ENCODE results near the gene JARID2. TPM values are rescaled to one million over a fixed set of nuclear protein-coding genes. Genes with fewer than 3 reads are reported as not detected.

Gene JARID2
- total and polyA plus RNA-seq, 2 of the 8 experiments (the other 6 are each of a cell fraction or from before 2014, with no cell fraction given), result 60.1 to 239 TPM

DNA sequence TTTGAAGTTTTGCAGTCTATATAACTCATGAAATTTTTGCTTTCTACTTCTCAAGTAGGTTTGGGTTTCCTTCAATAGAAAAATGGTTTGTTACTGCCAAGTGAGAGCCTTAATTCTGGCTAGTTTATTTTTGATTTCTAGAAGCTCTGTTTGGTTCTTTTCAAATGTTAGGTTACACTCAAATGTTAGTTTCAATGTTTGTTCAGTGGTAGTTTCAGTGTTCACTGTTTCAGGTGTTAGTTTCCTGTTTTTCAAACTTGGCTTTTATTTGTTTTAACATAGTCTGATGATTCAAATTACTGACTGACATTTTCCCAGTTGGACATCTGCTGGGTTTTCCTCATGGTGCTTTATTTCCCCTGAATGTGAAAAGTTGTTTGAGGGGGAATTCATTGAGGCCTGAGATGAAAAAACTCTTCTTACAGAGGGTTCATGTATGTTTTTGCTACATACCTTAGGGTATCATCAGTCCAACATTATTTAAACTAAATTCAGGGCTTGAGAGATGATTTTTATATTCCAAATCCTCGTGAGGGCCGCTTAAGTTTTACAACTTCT is 189.0 kb downstream of the JARID2 start:
- H3K23me2 ChIP-seq (ENCODE audit: low read depth, low read length), result no peaks in the 10 kb centered on the region
- H2AFZ ChIP-seq (ENCODE audit: low read length), result no peak overlapping the region
- H4K91ac ChIP-seq (replicated peaks; ENCODE audit: insufficient read length, low read length), result no peak overlapping the region
- H4K5ac ChIP-seq (ENCODE audit: insufficient read length, low read depth, low read length), result no peak overlapping the region
- POLR2A ChIA-PET (ENCODE audit: partially characterized antibody), result interaction anchor here (0.6 to 2.3 kb wide), 4 partner anchors 9 to 83 kb away, joined by 3 to 6 read pairs (median 3); no protein-coding TSS in a partner anchor
- WGBS, 2 experiments (ENCODE audit: extremely low coverage in 1 of 2, insufficient coverage in 1 of 2, insufficient read length in 1 of 2, insufficient replicate concordance in 2 of 2, low coverage in 1 of 2, low lambda C conversion rate in 2 of 2, missing lambda C conversion rate in 1 of 2), result 94% methylated on average over 2 of the region's 2 CpGs; no CpG with 5 or more reads in 1 of the 2 experiments
- no peak overlapping the region for H3K18ac ChIP-seq (ENCODE audit: extremely low read depth, low read length)
- DNase-seq (ENCODE audit: low read depth in 1 of 2, low spot score in 2 of 2) (no peak), FAIRE-seq (no peak)
- no peak overlapping the region for H4K8ac ChIP-seq (ENCODE audit: extremely low read depth, insufficient read depth, low read length)
- no peaks in the 10 kb centered on the region for H3K36me3 ChIP-seq (ENCODE audit: control insufficient read depth in 2 of 4, insufficient read depth in 4 of 4, low read length in 3 of 4)
- H3K56ac ChIP-seq (replicated peaks; ENCODE audit: insufficient read length, low read depth, low read length), result no peak overlapping the region
- H3K23ac ChIP-seq (ENCODE audit: insufficient read length), result no peak overlapping the region
- no peak overlapping the region for H2BK12ac ChIP-seq (ENCODE audit: low read depth, low read length)
- CTCF ChIA-PET (ENCODE audit: partially characterized antibody), result interaction anchor here (0.7 to 1.6 kb wide), 3 partner anchors 9 to 24 kb away, joined by 3 read pairs; no protein-coding TSS in a partner anchor
- no peak overlapping the region for H2BK15ac ChIP-seq (ENCODE audit: low read length)
- no peak overlapping the region; a peak in 1 of 4 replicates for H3K4me2 ChIP-seq (ENCODE audit: insufficient read depth in 1 of 2, low read depth in 2 of 2, low read length in 2 of 2)
- H3K14ac ChIP-seq (ENCODE audit: insufficient read length), result no peak overlapping the region
- no peak overlapping the region for H3K27ac ChIP-seq (ENCODE audit: low read depth, low read length)
- peaks cover 20% of the 10 kb centered on the region for H3K79me1 ChIP-seq (ENCODE audit: low read depth, low read length)
- peaks cover 48 to 83% of the 10 kb centered on the region in 2 experiments for H4K20me1 ChIP-seq (replicated peaks in 1 of 2; ENCODE audit: control insufficient read depth in 1 of 2, insufficient read depth in 2 of 2, low read length in 2 of 2)
- H3K79me2 ChIP-seq (ENCODE audit: control insufficient read depth in 1 of 2, insufficient read depth in 2 of 2, low read length in 2 of 2), result peaks cover 60 to 100% of the 10 kb centered on the region in 2 experiments
- no peaks in the 10 kb centered on the region for H3K27me3 ChIP-seq (replicated peaks in 1 of 4; ENCODE audit: control insufficient read depth in 3 of 4, extremely low read depth in 1 of 4, insufficient read depth in 3 of 4, low read length in 3 of 4)
- H3K4ac ChIP-seq (replicated peaks; ENCODE audit: insufficient read length, low read depth, low read length), result no peak overlapping the region
- H3K9me3 ChIP-seq (ENCODE audit: insufficient read depth in 2 of 2, low read depth in 1 of 2, low read length in 1 of 2), result no peaks in the 10 kb centered on the region
- H2BK20ac ChIP-seq (ENCODE audit: low read length), result no peak overlapping the region
- H3K4me1 ChIP-seq (replicated peaks in 1 of 4; ENCODE audit: control insufficient read depth in 3 of 4, insufficient read depth in 4 of 4, low read length in 3 of 4), result peaks cover 21 to 49% (median 41%) of the 10 kb centered on the region in 4 experiments
- H2BK5ac ChIP-seq (ENCODE audit: low read depth, low read length), result no peak overlapping the region
- H3K4me3 ChIP-seq (ENCODE audit: extremely low read depth in 1 of 4, insufficient read depth in 2 of 4, low read depth in 3 of 4, low read length in 4 of 4), result no peak overlapping the region
- no peak overlapping the region for H3K9ac ChIP-seq (replicated peaks in 1 of 4; ENCODE audit: extremely low read depth in 1 of 4, low read depth in 3 of 4, low read length in 3 of 4)
- H2AK5ac ChIP-seq (ENCODE audit: low read depth, low read length), result no peak overlapping the region
- H2BK120ac ChIP-seq (replicated peaks; ENCODE audit: low read depth, low read length), result no peak overlapping the region
- no peak for TF ChIP-seq TAF1 (IDR thresholded peaks at IDR 0.05; ENCODE audit: low read depth, low read length)
- no peak for TF ChIP-seq HDAC6 (IDR thresholded peaks at IDR 0.05; ENCODE audit: low read depth, low read length)
- TF ChIP-seq, protein P1, sequence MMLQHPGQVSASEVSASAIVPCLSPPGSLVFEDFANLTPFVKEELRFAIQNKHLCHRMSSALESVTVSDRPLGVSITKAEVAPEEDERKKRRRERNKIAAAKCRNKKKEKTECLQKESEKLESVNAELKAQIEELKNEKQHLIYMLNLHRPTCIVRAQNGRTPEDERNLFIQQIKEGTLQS (IDR thresholded peaks at IDR 0.05; ENCODE audit: insufficient read depth, low read depth, low read length), result no peak
- no peak for TF ChIP-seq YY1 (IDR thresholded peaks at IDR 0.05; ENCODE audit: low read depth, low read length)
